HUES6 (cell line): Measurements from ENCODE around the gene STUM.
"Not testable (repeated sequence)": the region's sequence is repeated elsewhere in the genome, so short reads cannot be mapped to it uniquely, and the experiment has no call there.

Experiments used
- H3K27ac ChIP-seq: 2 replicates; pipeline ENCODE4 v1.7.0; 2013; ENCODE audit warnings: low read depth, mild to moderate bottlenecking, low read length, inconsistent platforms
- H3K27me3 ChIP-seq: 2 replicates; pipeline ENCODE4 v1.6.1; 2013; ENCODE audit warnings: low read length; ENCODE audit not compliant: control insufficient read depth, insufficient read depth
- H3K36me3 ChIP-seq: 2 replicates; pipeline ENCODE4 v1.6.1; 2013; ENCODE audit warnings: low read length; ENCODE audit not compliant: control insufficient read depth, insufficient read depth
- H3K4me1 ChIP-seq: 2 replicates; pipeline ENCODE4 v1.6.1; 2013; ENCODE audit warnings: low read length; ENCODE audit not compliant: control insufficient read depth, insufficient read depth
- H3K4me3 ChIP-seq: 2 replicates; pipeline ENCODE4 v1.5.1; 2013; ENCODE audit warnings: low read depth, low read length
- H3K9ac ChIP-seq: one replicate; pipeline ENCODE4 v1.6.1; 2013; ENCODE audit warnings: mild to moderate bottlenecking, low read length
- H3K9me3 ChIP-seq: 2 replicates; pipeline ENCODE4 v1.6.1; 2013; ENCODE audit warnings: low read depth, low read length; ENCODE audit not compliant: control insufficient read depth, insufficient read depth

The STUM gene, protein sequence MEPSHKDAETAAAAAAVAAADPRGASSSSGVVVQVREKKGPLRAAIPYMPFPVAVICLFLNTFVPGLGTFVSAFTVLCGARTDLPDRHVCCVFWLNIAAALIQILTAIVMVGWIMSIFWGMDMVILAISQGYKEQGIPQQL

DNA sequence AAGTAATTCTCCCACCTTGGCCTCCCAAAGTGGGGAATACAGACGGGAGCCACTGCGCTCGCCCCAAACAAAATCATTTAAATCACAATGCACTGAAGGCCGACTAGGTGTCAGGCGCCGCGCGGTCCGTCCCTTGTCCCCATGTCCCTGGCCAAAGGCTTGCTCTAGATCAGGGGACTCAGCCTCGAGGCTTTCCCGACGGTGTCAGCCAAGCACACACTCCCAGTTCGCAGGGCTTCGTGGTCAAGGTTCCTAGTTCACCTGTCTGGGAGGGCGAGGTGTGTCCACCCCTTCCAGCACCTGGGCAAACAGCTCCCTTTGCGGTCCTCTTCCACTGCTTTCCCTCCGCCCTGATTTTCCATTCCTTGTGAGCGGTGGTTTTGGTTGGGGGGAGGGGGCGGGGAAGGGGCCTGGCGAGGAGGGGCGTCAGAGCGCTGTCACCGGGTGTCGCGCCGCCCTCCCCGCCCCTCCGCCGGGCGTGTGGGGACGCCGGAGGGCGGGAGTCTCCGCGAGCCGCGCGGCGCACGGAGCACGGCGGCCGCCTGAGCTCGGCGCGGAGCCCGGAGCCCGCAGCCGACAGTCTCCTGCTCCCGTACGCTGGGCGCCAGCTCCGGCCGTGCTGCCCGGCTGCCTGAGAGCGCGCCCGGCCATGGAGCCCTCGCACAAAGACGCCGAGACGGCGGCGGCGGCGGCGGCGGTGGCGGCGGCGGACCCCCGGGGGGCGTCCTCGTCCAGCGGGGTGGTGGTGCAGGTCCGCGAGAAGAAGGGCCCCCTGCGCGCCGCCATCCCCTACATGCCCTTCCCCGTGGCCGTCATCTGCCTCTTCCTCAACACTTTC, at the start of gene STUM:
Gene STUM (plus strand): TSS at position 509 of the 838 bp plus-strand sequence. CDS start 141 bp downstream, at position 650.
- H3K4me1 ChIP-seq, result peaks cover 14% of the 10 kb centered on the region
- peak within 1 kb of the TSS; percentile 64 for H3K4me3 ChIP-seq
- no peak within 1 kb of the TSS for H3K27ac ChIP-seq
- H3K36me3 ChIP-seq, result no peaks in the 10 kb centered on the region
- H3K27me3 ChIP-seq, result peaks cover 69% of the 10 kb centered on the region
- no peak within 1 kb of the TSS for H3K9ac ChIP-seq
- no peaks in the 10 kb centered on the region for H3K9me3 ChIP-seq

DNA sequence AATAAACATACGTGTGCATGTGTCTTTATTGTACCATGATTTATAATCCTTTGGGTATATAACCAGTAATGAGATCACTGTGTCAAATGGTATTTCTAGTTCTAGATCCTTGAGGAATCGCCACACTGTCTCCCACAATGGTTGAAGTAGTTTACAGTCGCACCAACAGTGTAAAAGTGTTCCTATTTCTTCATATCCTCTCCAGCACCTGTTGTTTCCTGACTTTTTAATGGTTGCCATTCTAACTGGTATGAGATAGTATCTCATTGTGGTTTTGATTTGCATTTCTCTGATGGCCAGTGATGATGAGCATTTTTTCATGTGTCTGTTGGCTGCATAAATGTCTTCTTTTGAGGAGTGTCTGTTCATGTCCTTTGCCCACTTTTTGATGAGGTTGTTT, 48.9 kb upstream of the STUM start:
- not testable (repeated sequence) for H3K27me3 ChIP-seq, H3K27ac ChIP-seq
- peaks cover 15% of the 10 kb centered on the region for H3K4me1 ChIP-seq

DNA sequence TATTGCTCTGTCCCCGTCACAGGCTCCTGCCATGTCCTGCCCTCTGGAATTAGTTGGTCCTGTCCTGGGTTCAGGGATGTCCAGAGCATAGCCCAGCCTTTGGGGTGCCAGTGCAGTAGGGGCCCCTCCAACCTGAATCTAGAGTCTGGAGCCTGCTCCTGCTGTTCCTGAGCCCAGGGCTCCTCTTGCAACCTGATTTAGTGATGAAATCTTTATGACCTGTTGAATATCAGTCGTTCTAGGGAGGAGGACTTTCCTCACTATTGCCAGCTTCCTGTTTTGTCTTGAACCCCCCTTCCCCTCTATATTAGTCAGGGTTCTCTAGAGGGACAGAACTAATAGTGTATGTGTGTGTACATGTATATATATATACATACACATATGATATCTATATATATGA, 42.5 kb upstream of the STUM start:
- Histone ChIP-seq H3K4me1 (no peaks in the 10 kb centered on the region), H3K9ac (no peak overlapping the region), H3K4me3 (no peak overlapping the region), H3K27me3 (peaks cover 54% of the 10 kb centered on the region), H3K27ac (no peak overlapping the region), H3K36me3 (no peaks in the 10 kb centered on the region), H3K9me3 (no peaks in the 10 kb centered on the region)

More for the DNA sequence above, 48.9 kb upstream of the STUM start:
- H3K4me3 ChIP-seq, H3K9me3 ChIP-seq, H3K36me3 ChIP-seq, H3K9ac ChIP-seq: not testable (repeated sequence)

DNA sequence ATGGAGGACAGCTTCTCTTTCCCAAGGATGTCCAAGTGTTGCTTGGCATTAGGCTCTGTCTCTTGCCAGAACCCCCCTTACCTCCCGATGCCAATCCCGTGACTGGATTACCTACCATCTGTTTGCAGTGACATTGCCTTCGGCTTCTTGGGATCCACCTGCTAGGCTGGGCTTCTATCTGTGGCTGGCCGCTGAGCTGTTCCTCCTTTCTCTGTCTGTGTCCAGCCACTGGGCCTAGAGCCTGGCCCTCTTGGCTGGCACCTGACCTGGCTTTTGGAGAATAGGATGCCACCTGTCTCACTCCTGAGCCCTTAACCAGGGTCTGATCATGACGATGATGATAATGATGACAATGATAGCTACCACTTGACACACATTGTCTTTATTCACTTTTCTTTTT, 41.6 kb upstream of the STUM start:
- Histone ChIP-seq H3K36me3 (no peaks in the 10 kb centered on the region), H3K4me3 (no peak overlapping the region), H3K27me3 (peaks cover 63% of the 10 kb centered on the region), H3K9me3 (no peaks in the 10 kb centered on the region), H3K9ac (no peak overlapping the region), H3K4me1 (no peaks in the 10 kb centered on the region; the same call in 1 of the 2 replicates), H3K27ac (no peak overlapping the region)

DNA sequence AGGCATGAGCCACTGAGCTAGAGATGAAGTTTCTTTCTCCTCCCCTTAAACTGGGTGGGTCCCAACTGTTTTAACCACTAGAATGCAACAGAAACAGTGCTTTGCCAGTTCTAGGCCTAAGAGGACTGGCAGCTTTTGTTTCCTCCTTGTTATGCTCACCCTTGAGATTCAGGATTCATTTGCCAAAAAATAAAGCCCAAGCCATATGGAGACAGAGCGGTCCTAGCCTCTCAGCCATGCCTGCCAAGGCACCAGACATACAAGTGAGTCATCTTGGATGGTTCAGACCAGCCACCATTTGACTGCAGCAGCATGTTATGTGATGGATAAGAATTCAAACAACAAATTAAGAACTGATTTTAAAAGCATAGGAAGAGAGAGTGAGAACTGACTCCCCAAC, 38.1 kb upstream of the STUM start:
- peaks cover 3% of the 10 kb centered on the region; the same call in 1 of the 2 replicates for H3K4me1 ChIP-seq
- no peaks in the 10 kb centered on the region for H3K36me3 ChIP-seq
- H3K27me3 ChIP-seq, result peaks cover 63% of the 10 kb centered on the region
- no peaks in the 10 kb centered on the region for H3K9me3 ChIP-seq
- no peak overlapping the region for H3K9ac ChIP-seq
- H3K27ac ChIP-seq, result no peak overlapping the region
- H3K4me3 ChIP-seq, result no peak overlapping the region

DNA sequence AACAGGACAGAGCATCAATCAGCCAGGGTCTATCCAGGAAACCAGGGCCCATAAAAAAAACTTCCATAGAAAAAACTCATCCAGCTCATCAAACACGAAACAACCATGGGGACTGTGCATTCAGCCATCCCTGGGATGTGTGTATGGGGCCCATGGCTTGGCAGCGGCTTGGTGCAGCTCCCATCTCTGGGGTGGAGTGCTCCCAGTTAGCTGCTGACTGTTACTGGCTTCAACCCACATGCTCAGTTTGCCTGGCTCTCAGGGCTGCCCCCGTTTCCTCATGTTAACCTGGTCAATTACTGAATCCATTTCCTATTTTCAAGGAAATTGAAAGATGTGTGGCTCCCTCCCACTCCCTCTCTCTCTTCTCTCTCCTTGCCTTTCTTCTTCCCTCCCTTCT, 37.3 kb upstream of the STUM start:
- H3K27ac ChIP-seq, result no peak overlapping the region
- no peak overlapping the region for H3K9ac ChIP-seq
- no peak overlapping the region for H3K4me3 ChIP-seq
- peaks cover 64% of the 10 kb centered on the region for H3K27me3 ChIP-seq
- no peaks in the 10 kb centered on the region for H3K9me3 ChIP-seq
- H3K4me1 ChIP-seq, result peaks cover 3% of the 10 kb centered on the region; the same call in 1 of the 2 replicates
- no peaks in the 10 kb centered on the region for H3K36me3 ChIP-seq

DNA sequence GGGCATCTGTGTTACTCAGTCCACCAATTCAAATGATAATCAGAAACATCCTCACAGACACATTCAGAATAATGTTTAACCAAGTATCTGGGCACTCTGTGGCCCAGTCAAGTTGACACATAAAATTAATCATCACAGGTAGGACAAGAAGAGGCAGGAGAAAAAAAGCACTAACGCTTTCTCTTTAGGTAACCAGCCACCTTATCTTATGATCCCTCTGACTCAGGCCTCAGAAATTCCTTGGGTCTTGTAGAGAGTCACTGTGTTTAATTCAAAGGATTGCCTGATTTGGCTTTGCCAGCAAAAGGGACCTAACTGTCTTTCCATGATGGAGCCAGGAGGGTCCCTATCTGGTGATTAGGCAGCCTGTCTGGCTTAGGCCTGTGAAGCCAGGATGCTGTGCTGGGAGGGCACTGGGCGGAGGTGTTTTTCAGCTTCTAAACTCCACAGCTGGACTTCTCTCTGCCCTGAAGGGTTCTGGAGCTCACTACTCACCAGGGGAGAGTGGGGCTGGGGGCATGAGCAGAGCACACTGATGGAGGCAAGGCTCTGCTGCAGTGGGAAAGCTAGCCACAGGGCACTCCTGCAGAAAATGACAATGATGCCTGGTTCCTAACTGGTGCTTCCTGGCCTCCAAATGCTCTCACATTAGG, 36.4 kb upstream of the STUM start:
- Histone ChIP-seq H3K9me3 (no peaks in the 10 kb centered on the region), H3K4me1 (peaks cover 3% of the 10 kb centered on the region; the same call in 1 of the 2 replicates), H3K27me3 (peaks cover 67% of the 10 kb centered on the region), H3K36me3 (no peaks in the 10 kb centered on the region), H3K27ac (no peak overlapping the region), H3K9ac (no peak overlapping the region), H3K4me3 (no peak overlapping the region)

DNA sequence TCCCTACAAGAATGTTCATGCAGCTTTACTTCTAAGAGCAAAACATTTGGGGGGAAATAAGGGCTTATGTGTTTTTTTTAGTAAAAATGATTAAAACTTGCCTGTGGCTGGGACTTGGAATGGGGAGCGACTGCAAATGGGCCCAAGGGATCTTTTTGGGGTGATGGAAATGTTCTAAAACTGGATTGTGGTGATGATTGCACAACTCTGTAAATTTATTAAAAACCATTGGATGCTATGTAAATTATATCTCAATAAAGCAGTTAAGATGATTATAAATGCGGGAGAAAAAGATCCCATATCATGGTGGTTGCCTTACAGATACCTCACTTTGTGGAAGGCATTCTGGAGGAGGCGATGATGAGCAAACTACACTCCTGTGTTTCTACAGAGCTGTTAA, 30.2 kb upstream of the STUM start:
- Histone ChIP-seq H3K4me3 (no peak overlapping the region), H3K36me3 (no peaks in the 10 kb centered on the region), H3K9me3 (no peaks in the 10 kb centered on the region), H3K27me3 (peaks cover 61% of the 10 kb centered on the region), H3K4me1 (peaks cover 18% of the 10 kb centered on the region), H3K27ac (no peak overlapping the region), H3K9ac (no peak overlapping the region)

DNA sequence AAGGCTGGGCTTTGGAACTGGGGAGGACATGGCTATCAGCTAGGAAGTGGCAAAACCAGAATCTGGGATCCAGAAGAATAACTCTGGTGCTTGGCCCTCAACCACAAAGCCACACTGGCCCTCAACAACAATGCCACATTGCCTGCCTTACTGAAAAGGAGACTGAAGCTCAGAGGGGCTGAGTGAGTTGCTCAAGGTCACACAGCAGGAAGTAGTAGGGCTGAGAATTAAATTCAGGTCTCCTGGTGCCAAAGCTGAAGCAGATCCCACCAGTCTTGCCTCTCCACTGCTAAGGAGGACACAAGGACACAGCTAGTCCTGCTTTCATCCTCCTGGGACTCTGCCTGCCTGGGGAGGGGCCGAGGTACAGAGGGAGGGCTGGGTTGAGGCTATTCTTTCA, 29.4 kb upstream of the STUM start:
- Histone ChIP-seq H3K9ac (no peak overlapping the region), H3K27ac (no peak overlapping the region), H3K27me3 (peaks cover 54% of the 10 kb centered on the region), H3K9me3 (no peaks in the 10 kb centered on the region), H3K4me3 (no peak overlapping the region), H3K4me1 (peaks cover 18% of the 10 kb centered on the region), H3K36me3 (no peaks in the 10 kb centered on the region)

DNA sequence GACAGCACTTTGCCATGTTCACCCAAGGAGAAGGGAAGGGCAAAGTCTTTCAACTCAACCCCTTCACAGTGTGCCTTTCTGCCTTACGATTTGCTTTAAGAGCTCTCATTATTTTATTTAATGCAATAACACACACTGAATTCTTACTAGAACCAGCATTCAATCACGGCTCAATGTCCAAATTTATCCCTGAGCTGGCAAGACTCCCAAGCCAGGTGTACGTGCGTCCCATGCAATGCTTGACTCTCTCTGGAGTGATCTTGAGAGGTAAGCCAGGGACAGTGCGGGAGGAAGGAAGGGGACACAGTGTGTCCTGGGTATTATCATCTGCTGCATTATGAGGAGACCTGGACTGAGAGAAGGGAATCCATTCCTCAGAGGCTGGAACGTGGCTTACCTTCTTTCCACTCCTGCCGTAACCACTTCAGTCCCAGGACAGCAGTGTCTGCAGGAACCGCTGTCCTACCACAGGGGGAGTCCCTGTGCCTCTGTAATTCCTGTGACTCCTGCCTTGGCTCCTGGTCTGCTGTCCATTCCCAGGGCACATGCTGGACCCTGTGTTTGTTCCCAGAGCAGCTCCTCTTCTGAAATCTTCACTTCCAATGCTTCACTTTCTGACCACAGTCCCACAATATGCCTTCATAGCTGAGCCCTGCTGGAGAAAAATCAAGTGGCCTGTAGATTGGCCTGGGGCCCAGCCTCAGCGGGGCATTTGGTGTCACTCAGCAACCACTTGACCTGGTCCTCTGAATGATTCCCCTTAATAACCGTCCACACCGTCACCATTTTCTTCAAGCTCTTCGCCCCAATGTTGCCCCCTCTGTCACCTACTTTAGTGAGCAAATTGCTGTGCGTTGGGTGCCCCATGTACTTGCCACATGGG, 28.6 kb upstream of the STUM start:
- no peaks in the 10 kb centered on the region for H3K36me3 ChIP-seq
- peaks cover 54% of the 10 kb centered on the region for H3K27me3 ChIP-seq
- no peaks in the 10 kb centered on the region for H3K9me3 ChIP-seq
- H3K4me3 ChIP-seq, result no peak overlapping the region
- no peak overlapping the region for H3K27ac ChIP-seq
- H3K9ac ChIP-seq, result no peak overlapping the region
- peaks cover 18% of the 10 kb centered on the region for H3K4me1 ChIP-seq
